Keratinocyte (primary cell): ENCODE measurements around the gene KMT2B. TPM values are rescaled to one million over a fixed set of nuclear protein-coding genes. Genes with fewer than 3 reads are reported as not detected.

ENCODE experiments used
- DNase-seq: peaks from one replicate; pipeline ENCODE4 v3.0.0-alpha.2; 2011; ENCODE audit warnings: low read depth, missing footprints, low spot score
- FAIRE-seq: peaks from 2 replicates; lab custom pipeline; 2011; peaks lifted over from hg19 to GRCh38; lab: Jason Lieb, UNC
- H2AFZ ChIP-seq: 2 replicates; pipeline ENCODE4 v1.6.0; 2012; ENCODE audit warnings: low read length, control low read depth, inconsistent platforms; ENCODE audit not compliant: control insufficient read depth
- H3K27ac ChIP-seq: 2 replicates; pipeline ENCODE4 v1.5.1; 2011; ENCODE audit warnings: low read length; ENCODE audit not compliant: control insufficient read depth, insufficient read depth
- H3K27me3 ChIP-seq: 3 replicates; pipeline ENCODE4 v1.6.0; 2011; ENCODE audit warnings: low read length; ENCODE audit not compliant: control insufficient read depth, insufficient read depth; ENCODE audit errors: extremely low read depth
- H3K36me3 ChIP-seq, 2 experiments: 2 replicates in 1 of 2; 3 replicates in 1 of 2; pipeline ENCODE4 v1.5.1; 2011; ENCODE audit warnings: low read length in 2 of 2, mild to moderate bottlenecking in 1 of 2; ENCODE audit not compliant: control insufficient read depth in 2 of 2, insufficient read depth in 2 of 2; ENCODE audit errors: extremely low read depth in 1 of 2
- H3K4me1 ChIP-seq: 3 replicates; pipeline ENCODE4 v1.5.1; 2011; ENCODE audit warnings: low read length; ENCODE audit not compliant: control insufficient read depth, insufficient read depth; ENCODE audit errors: extremely low read depth
- H3K4me2 ChIP-seq: 3 replicates; pipeline ENCODE4 v1.6.0; 2011; ENCODE audit warnings: low read depth, low read length; ENCODE audit not compliant: control insufficient read depth, insufficient read depth; ENCODE audit errors: extremely low read depth
- H3K4me3 ChIP-seq, 3 experiments: fragments of 200-600 bp in 1 of 3; sonication (generic) in 1 of 3; 2 replicates in 2 of 3; 3 replicates in 1 of 3; pipeline ENCODE4 v1.5.1; 2011 to 2016; ENCODE audit warnings: low read length in 3 of 3, mild to moderate bottlenecking in 3 of 3, control low read depth in 2 of 3, inconsistent platforms in 1 of 3, low read depth in 1 of 3, mixed read lengths in 1 of 3, mixed run types in 1 of 3, moderate library complexity in 1 of 3; ENCODE audit not compliant: control insufficient read depth in 2 of 3, insufficient read depth in 2 of 3; ENCODE audit errors: extremely low read depth in 1 of 3
- H3K79me2 ChIP-seq: 2 replicates; pipeline ENCODE4 v1.6.0; 2012; ENCODE audit warnings: low read length; ENCODE audit not compliant: control insufficient read depth, insufficient read depth
- H3K9ac ChIP-seq: 3 replicates; pipeline ENCODE4 v1.6.0; 2011; ENCODE audit warnings: low read length; ENCODE audit not compliant: control insufficient read depth, insufficient read depth; ENCODE audit errors: extremely low read depth
- H3K9me1 ChIP-seq: 3 replicates; pipeline ENCODE4 v1.6.0; 2011; ENCODE audit warnings: low read length; ENCODE audit not compliant: control insufficient read depth, insufficient read depth; ENCODE audit errors: extremely low read depth
- H3K9me3 ChIP-seq: 2 replicates; pipeline ENCODE4 v1.5.1; 2012; ENCODE audit warnings: low read depth, low read length; ENCODE audit not compliant: control insufficient read depth
- H4K20me1 ChIP-seq: 3 replicates; pipeline ENCODE4 v1.6.0; 2011; ENCODE audit warnings: low read length; ENCODE audit not compliant: control insufficient read depth, insufficient read depth; ENCODE audit errors: extremely low read depth
- CTCF ChIP-seq, 3 experiments: IDR thresholded peaks in 1 of 3; conservative IDR thresholded peaks in 1 of 3; optimal IDR thresholded peaks in 1 of 3; 2 replicates in 2 of 3; 3 replicates in 1 of 3; pipeline versions ENCODE3 to v1.5.1; 2011; ENCODE audit warnings: low read length in 3 of 3, mild to moderate bottlenecking in 3 of 3, moderate library complexity in 2 of 3, control low read depth in 1 of 3, inconsistent platforms in 1 of 3; ENCODE audit not compliant: insufficient read depth in 2 of 3; ENCODE audit errors: extremely low read depth in 1 of 3
- EZH2 ChIP-seq: IDR thresholded peaks from one replicate; pipeline ENCODE4 v1.6.1; 2012; ENCODE audit warnings: inconsistent platforms, mild to moderate bottlenecking, low read length, moderate library complexity
- dilution Hi-C: fragments of 300-500 bp; cut with MboI; formaldehyde crosslinking; loops from one replicate; pipeline ENCODE4 v1.7.0; 2020; ENCODE audit warnings: low sequenced_read_pairs; ENCODE audit not compliant: extremely low pct_ligation_motif_present
- polyA plus RNA-seq, 5 experiments: library from polyadenylated mRNA; depleted of rRNA in 3 of 5; stranded (reverse) in 3 of 5; stranded (forward) in 1 of 5; unstranded in 1 of 5; fragments of >200 nt; gene quantifications; 1 replicate in 1 of 5; 2 replicates in 3 of 5; 3 replicates in 1 of 5; pipeline versions ENCODE4 v1.2.1 to v1.2.3, GENCODE V29; 2011 to 2012; ENCODE audit warnings: missing spikeins in 2 of 5, low read depth in 1 of 5, low replicate concordance in 1 of 5

The KMT2B gene
- polyA plus RNA-seq, 1 donor (not counting 4 experiments of a cell fraction or from before 2014, with no cell fraction given) = 7.7 TPM

- FAIRE-seq (no peak), DNase-seq (no peak)
- Histone ChIP-seq H3K4me1 (peaks cover 22% of the 10 kb centered on the region), H3K9me1 (no peaks in the 10 kb centered on the region), H3K4me3 (no peak overlapping the region), H3K36me3 (peaks cover 31 to 33% of the 10 kb centered on the region in 2 experiments), H3K9me3 (no peaks in the 10 kb centered on the region), H4K20me1 (peaks cover 4% of the 10 kb centered on the region), H3K9ac (no peak overlapping the region), H3K79me2 (peaks cover 45% of the 10 kb centered on the region), H3K27me3 (no peaks in the 10 kb centered on the region), H2AFZ (no peak overlapping the region), H3K27ac (no peak overlapping the region), H3K4me2 (no peak overlapping the region)
- dilution Hi-C loops = no loop called here
- TF ChIP-seq EZH2 (no peak), CTCF (optimal IDR thresholded peaks at IDR 0.05 in 1 of 3, IDR thresholded peaks at IDR 0.05 in 1 of 3, conservative IDR thresholded peaks at IDR 0.05 in 1 of 3; ENCODE audit: extremely low read depth in 1 of 3, insufficient read depth in 2 of 3, low read length in 3 of 3) (no peak)
These were observed 2.3 kb downstream of the KMT2B start for GRCh38 chr19:35720163-35720524.

GRCh38 chr19:35720648-35721047 is 2.8 kb downstream of the KMT2B start:
- H3K4me2 ChIP-seq = no peak overlapping the region
- no peaks in the 10 kb centered on the region for H3K27me3 ChIP-seq
- H3K27ac ChIP-seq = no peak overlapping the region
- dilution Hi-C loops = no loop called here
- FAIRE-seq = no peak
- H3K36me3 ChIP-seq = peaks cover 36 to 38% of the 10 kb centered on the region in 2 experiments
- H3K9me1 ChIP-seq = no peaks in the 10 kb centered on the region
- no peak overlapping the region for H3K9ac ChIP-seq
- no peak for DNase-seq
- peaks cover 21% of the 10 kb centered on the region for H3K4me1 ChIP-seq
- no peak overlapping the region for H3K4me3 ChIP-seq
- H3K9me3 ChIP-seq = no peaks in the 10 kb centered on the region
- H4K20me1 ChIP-seq = peaks cover 4% of the 10 kb centered on the region
- H2AFZ ChIP-seq = no peak overlapping the region
- H3K79me2 ChIP-seq = peaks cover 47% of the 10 kb centered on the region
- TF ChIP-seq CTCF (optimal IDR thresholded peaks at IDR 0.05 in 1 of 3, IDR thresholded peaks at IDR 0.05 in 1 of 3, conservative IDR thresholded peaks at IDR 0.05 in 1 of 3; ENCODE audit: extremely low read depth in 1 of 3, insufficient read depth in 2 of 3, low read length in 3 of 3) = no peak
- TF ChIP-seq EZH2 = no peak
